MM.1S (cell line): ENCODE results near the gene ADSS1.
"Not testable (repeated sequence)": the region's sequence is repeated elsewhere in the genome, so short reads cannot be mapped to it uniquely, and the experiment has no call there.

ENCODE experiments used
- DNase-seq: peaks from one replicate; pipeline ENCODE4 v3.0.0-alpha.2; 2015
- H2AFZ ChIP-seq: fragments of 300-600 bp; sonication (generic); 2 replicates; pipeline ENCODE4 v1.6.0; 2016; ENCODE audit warnings: antibody characterized with exemption, low read length
- H3F3A ChIP-seq: fragments of 300-600 bp; sonication (generic); 2 replicates; pipeline ENCODE4 v1.6.1; 2016; ENCODE audit warnings: mild to moderate bottlenecking, antibody characterized with exemption, low read length, moderate library complexity, mixed read lengths; ENCODE audit not compliant: insufficient read depth
- H3K27ac ChIP-seq: fragments of 300-600 bp; sonication (generic); 2 replicates; pipeline ENCODE4 v1.5.1; 2016; ENCODE audit warnings: mild to moderate bottlenecking, low read length
- H3K27me3 ChIP-seq: fragments of 300-600 bp; sonication (generic); replicated peaks from 2 replicates; pipeline ENCODE4 v1.6.0; 2016; ENCODE audit warnings: low read length; ENCODE audit not compliant: insufficient read depth
- H3K36me3 ChIP-seq: fragments of 300-600 bp; sonication (generic); replicated peaks from 2 replicates; pipeline ENCODE4 v1.6.1; 2016; ENCODE audit warnings: mild to moderate bottlenecking, low read length, mixed read lengths; ENCODE audit not compliant: insufficient read depth
- H3K4me1 ChIP-seq: fragments of 300-600 bp; sonication (generic); 2 replicates; pipeline ENCODE4 v1.6.1; 2016; ENCODE audit warnings: low read length, mixed read lengths
- H3K4me2 ChIP-seq: fragments of 300-600 bp; sonication (generic); 2 replicates; pipeline ENCODE4 v1.6.0; 2016; ENCODE audit warnings: low read depth, low read length
- H3K4me3 ChIP-seq: fragments of 300-600 bp; sonication (generic); 2 replicates; pipeline ENCODE4 v1.5.1; 2016; ENCODE audit warnings: low read length, mixed read lengths
- H3K79me2 ChIP-seq: fragments of 300-600 bp; sonication (generic); 2 replicates; pipeline ENCODE4 v1.6.1; 2016; ENCODE audit warnings: mixed run types, low read length, mixed read lengths
- H3K9ac ChIP-seq: fragments of 300-600 bp; sonication (generic); 2 replicates; pipeline ENCODE4 v1.6.1; 2016; ENCODE audit warnings: low read length, mixed read lengths
- H3K9me2 ChIP-seq: fragments of 300-600 bp; sonication (generic); replicated peaks from 2 replicates; pipeline ENCODE4 v1.6.1; 2016; ENCODE audit warnings: mild to moderate bottlenecking, low read length, mixed read lengths; ENCODE audit not compliant: insufficient read depth
- H3K9me3 ChIP-seq: fragments of 300-600 bp; sonication (generic); replicated peaks from 2 replicates; pipeline ENCODE4 v1.6.1; 2016; ENCODE audit warnings: mild to moderate bottlenecking, low read length, mixed read lengths; ENCODE audit not compliant: insufficient read depth
- H4K20me1 ChIP-seq: fragments of 300-600 bp; sonication (generic); 2 replicates; pipeline ENCODE4 v1.6.1; 2016; ENCODE audit warnings: mild to moderate bottlenecking, low read length, moderate library complexity, mixed read lengths; ENCODE audit not compliant: insufficient read depth
- EZH2 ChIP-seq: fragments of 300-600 bp; sonication (generic); optimal IDR thresholded peaks from 2 replicates; pipeline ENCODE3; 2017; ENCODE audit warnings: low read depth, mild to moderate bottlenecking, antibody characterized with exemption, low read length, mixed read lengths
- EZH2phosphoT487 ChIP-seq: fragments of 300-600 bp; sonication (generic); IDR thresholded peaks from 2 replicates; pipeline ENCODE4 v1.6.1; 2018; ENCODE audit warnings: antibody characterized with exemption, low read length
- TF ChIP-seq, protein P1 (sequence below): fragments of 300-600 bp; sonication (generic); IDR thresholded peaks from 2 replicates; pipeline ENCODE4 v1.5.1; 2016; ENCODE audit warnings: antibody characterized with exemption, low read length, mixed read lengths

Gene ADSS1

DNA sequence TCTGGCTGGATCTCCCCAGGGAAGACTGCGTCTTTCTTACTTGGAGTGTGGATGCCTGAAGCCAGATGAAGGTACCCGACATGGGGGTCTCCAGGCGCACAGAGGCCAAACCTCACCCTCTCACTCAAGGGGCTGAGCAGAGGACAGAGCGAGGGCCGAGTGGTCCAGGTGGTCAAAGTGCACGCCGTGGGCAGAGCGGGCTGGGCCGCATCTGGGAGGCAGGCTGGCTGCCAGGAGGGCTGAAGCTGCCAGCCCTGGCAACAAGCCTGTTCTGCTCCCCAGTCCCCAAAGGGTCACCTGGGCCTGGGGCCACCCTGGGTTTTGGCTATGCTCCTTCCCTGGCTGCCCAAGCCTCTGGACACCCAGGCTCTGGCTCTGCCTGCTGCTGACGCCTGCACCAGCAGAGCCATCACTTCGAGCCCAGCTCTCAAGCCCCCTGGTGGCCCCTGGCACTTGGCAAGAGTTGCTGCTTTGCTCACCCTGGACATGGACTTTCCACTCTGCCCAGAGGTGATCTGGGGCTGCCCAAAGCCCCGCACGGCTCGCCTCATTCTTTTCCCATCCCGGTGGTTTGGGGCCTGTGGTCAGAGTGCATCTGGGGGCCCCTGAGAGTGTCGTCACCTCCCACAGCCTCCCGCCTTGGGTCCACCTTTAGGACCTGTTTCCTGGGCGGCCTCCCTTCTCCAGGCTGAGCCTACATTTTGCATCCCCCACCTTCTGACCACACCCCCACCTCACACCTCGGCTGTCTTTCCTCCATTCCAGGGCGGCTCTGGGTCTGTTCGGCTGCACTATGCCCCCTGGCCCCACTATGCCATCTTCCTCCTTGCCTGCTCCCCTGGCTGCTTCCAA is 2.8 kb downstream of the ADSS1 start:
- H3K9me3 ChIP-seq: no peaks in the 10 kb centered on the region
- no peaks in the 10 kb centered on the region for H3K79me2 ChIP-seq
- no peaks in the 10 kb centered on the region for H4K20me1 ChIP-seq
- H2AFZ ChIP-seq: no peak overlapping the region
- H3K4me3 ChIP-seq: no peak overlapping the region
- no peak for DNase-seq
- no peaks in the 10 kb centered on the region for H3F3A ChIP-seq
- peaks cover 32% of the 10 kb centered on the region for H3K27me3 ChIP-seq
- H3K9ac ChIP-seq: no peak overlapping the region
- H3K9me2 ChIP-seq: no peaks in the 10 kb centered on the region
- no peaks in the 10 kb centered on the region for H3K36me3 ChIP-seq
- H3K27ac ChIP-seq: no peak overlapping the region
- H3K4me1 ChIP-seq: peaks cover 7% of the 10 kb centered on the region; the same call in 1 of the 2 replicates
- no peak overlapping the region for H3K4me2 ChIP-seq
- TF ChIP-seq, protein P1, sequence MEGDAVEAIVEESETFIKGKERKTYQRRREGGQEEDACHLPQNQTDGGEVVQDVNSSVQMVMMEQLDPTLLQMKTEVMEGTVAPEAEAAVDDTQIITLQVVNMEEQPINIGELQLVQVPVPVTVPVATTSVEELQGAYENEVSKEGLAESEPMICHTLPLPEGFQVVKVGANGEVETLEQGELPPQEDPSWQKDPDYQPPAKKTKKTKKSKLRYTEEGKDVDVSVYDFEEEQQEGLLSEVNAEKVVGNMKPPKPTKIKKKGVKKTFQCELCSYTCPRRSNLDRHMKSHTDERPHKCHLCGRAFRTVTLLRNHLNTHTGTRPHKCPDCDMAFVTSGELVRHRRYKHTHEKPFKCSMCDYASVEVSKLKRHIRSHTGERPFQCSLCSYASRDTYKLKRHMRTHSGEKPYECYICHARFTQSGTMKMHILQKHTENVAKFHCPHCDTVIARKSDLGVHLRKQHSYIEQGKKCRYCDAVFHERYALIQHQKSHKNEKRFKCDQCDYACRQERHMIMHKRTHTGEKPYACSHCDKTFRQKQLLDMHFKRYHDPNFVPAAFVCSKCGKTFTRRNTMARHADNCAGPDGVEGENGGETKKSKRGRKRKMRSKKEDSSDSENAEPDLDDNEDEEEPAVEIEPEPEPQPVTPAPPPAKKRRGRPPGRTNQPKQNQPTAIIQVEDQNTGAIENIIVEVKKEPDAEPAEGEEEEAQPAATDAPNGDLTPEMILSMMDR: no peak
- TF ChIP-seq EZH2phosphoT487: no peak
- TF ChIP-seq EZH2: no peak

- Histone ChIP-seq H3K79me2 (no peaks in the 10 kb centered on the region), H3K4me3 (no peak overlapping the region), H3K4me2 (no peak overlapping the region), H3F3A (no peaks in the 10 kb centered on the region), H3K36me3 (no peaks in the 10 kb centered on the region), H3K9me3 (no peaks in the 10 kb centered on the region), H3K27ac (no peak overlapping the region), H3K9ac (no peak overlapping the region), H3K4me1 (no peaks in the 10 kb centered on the region), H2AFZ (no peak overlapping the region), H3K27me3 (peaks cover 32% of the 10 kb centered on the region), H4K20me1 (no peaks in the 10 kb centered on the region), H3K9me2 (no peaks in the 10 kb centered on the region)
- no peak for TF ChIP-seq EZH2
- no peak for TF ChIP-seq EZH2phosphoT487
- TF ChIP-seq, protein P1: no peak
- DNase-seq: no peak
Observed at GRCh38 chr14:104728631-104729030, 4.6 kb downstream of the ADSS1 start.

GRCh38 chr14:104729176-104729834 is 5.3 kb downstream of the ADSS1 start:
- H3F3A ChIP-seq, H3K9me2 ChIP-seq, H4K20me1 ChIP-seq, H3K79me2 ChIP-seq, H3K27ac ChIP-seq, H3K9ac ChIP-seq, H3K4me3 ChIP-seq, H3K4me2 ChIP-seq, DNase-seq, H2AFZ ChIP-seq, H3K36me3 ChIP-seq, H3K4me1 ChIP-seq, H3K9me3 ChIP-seq: not testable (repeated sequence)
- peaks cover 32% of the 10 kb centered on the region for H3K27me3 ChIP-seq

- no peaks in the 10 kb centered on the region for H3K9me3 ChIP-seq
- no peaks in the 10 kb centered on the region for H4K20me1 ChIP-seq
- no peaks in the 10 kb centered on the region for H3F3A ChIP-seq
- no peak overlapping the region for H3K9ac ChIP-seq
- H3K27me3 ChIP-seq: peaks cover 28% of the 10 kb centered on the region
- H3K9me2 ChIP-seq: no peaks in the 10 kb centered on the region
- no peaks in the 10 kb centered on the region for H3K4me1 ChIP-seq
- TF ChIP-seq, protein P1: no peak
- TF ChIP-seq EZH2phosphoT487: no peak
- no peak for TF ChIP-seq EZH2
- no peak for DNase-seq
- no peak overlapping the region for H3K4me2 ChIP-seq
- H3K36me3 ChIP-seq: no peaks in the 10 kb centered on the region
- H3K4me3 ChIP-seq: no peak overlapping the region
- H3K27ac ChIP-seq: no peak overlapping the region
- H3K79me2 ChIP-seq: no peaks in the 10 kb centered on the region
- no peak overlapping the region for H2AFZ ChIP-seq
Observed at GRCh38 chr14:104729835-104730181, 5.8 kb downstream of the ADSS1 start.
